Activated naive CD4-positive, alpha-beta T cell treated with anti-CD3 and anti-CD28 coated beads, Interleukin-2, amount 50 U/mL, for 72 hours (primary cell): ENCODE data around the gene F12. TPM values are rescaled to one million over a fixed set of nuclear protein-coding genes. Genes with fewer than 3 reads are reported as not detected.

Source experiments
- ATAC-seq, 2 donors: fragments of 150-1000 bp; cut with Tn5 transposase; 2 replicates each; pipeline ENCODE4 v1.10.0; 2021; ENCODE audit warnings: mild to moderate bottlenecking in 2 of 2, moderate library complexity in 2 of 2
- DNase-seq, 2 donors: peaks; one replicate each; pipeline ENCODE4 v3.0.0; 2021 to 2022; ENCODE audit warnings: low spot score in 2 of 2
- H3K27ac Mint-ChIP-seq, 2 donors: one replicate each; pipeline ENCODE4 v1.8.0; 2022; ENCODE audit warnings: mild to moderate bottlenecking in 2 of 2, mixed read lengths in 2 of 2
- H3K36me3 Mint-ChIP-seq, 2 donors: one replicate each; pipeline ENCODE4 v1.8.0; 2022; ENCODE audit warnings: mixed read lengths in 2 of 2
- H3K9me3 Mint-ChIP-seq, 2 donors: one replicate each; pipeline ENCODE4 v1.8.0; 2022; ENCODE audit warnings: mixed read lengths in 2 of 2
- total RNA-seq, 2 donors: library from RNA; stranded (reverse); gene quantifications; one replicate each; pipeline ENCODE4 v1.2.3, GENCODE V29; 2022

F12 gene
- total RNA-seq, 2 donors from 2014 or later: 2.2 to 9.8 TPM

DNA sequence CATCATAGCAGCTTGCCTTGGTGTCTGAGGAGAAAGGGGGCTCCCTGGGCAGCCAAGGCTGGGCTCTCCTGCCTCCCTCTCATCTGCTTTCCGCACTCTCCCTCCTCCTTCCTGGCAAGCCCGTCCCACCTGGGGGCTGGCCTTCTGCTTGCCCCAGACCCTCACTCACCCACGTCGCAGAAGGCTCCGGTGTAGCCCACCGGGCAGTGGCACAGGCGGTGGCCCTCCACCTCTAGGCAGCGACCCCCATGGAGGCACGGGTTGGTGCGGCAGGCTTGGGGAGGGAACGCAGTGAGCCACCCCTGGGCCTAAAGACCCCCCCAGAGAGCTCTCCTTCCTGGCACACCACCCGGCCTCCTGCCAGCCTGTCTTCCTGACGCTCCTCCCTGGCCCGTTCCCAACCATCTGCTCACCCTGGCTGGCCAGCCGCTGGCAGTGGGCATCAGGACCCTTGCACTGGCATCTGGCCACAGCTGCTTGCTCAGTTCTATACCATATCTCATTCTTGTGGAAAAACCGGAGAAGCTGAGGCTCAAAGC lies 4.7 kb downstream of the F12 start:
- H3K27ac Mint-ChIP-seq: peak overlapping the region in 1 of 2 donors; percentile 31
- no peaks in the 10 kb centered on the region for H3K9me3 Mint-ChIP-seq
- ATAC-seq: no peak
- H3K36me3 Mint-ChIP-seq: peaks cover 0 to 4% of the 10 kb centered on the region in 2 donors
- no peak for DNase-seq

DNA sequence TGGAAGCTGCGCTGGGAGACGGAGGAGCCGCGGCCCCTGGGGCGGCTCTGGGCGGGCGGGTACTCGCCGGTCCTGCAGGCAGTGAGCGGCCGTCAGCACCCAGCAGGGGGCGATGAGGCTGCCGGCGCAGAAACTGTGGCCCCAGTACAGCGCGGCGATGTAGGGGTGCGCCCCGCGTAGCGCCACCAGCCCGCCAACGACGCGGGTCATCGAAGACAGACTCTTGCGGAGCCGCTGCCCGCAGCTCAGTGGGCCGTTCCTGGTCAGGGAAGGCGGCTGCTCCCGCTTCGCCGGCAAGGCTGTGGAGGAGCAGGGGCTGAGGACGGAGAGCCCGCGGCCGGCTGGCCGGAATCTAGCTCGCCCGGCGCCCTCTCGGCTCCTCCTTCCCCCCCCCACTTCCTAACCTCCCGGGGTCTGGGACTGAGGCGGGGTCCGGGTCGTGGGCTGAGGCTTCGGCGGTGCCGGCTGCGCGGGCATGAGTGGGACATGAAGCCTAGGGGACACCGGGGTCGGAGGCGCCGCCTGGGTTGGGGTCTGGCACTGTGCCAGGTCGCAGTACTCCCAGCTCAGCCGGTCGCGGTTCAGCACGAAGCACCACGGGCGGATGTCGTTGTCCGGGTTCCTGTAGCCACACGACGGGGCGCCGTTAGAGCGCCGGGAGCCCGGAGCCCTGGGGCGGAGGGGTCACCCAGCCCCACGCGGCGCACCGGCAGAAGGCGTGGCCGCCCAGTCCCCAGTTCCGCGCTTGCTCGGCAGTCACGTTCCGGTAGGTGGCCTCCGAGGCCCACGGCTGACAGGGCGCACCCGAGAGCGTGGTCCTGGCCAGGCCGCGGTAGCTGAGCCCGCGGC lies 5.3 kb downstream of the F12 start:
- ATAC-seq: peak; percentile 89 to 92
- DNase-seq: peak; percentile 85 to 88
- Mint-ChIP-seq H3K9me3 (no peaks in the 10 kb centered on the region), H3K27ac (peak overlapping the region in 1 of 2 donors; percentile 31), H3K36me3 (peaks cover 0 to 4% of the 10 kb centered on the region in 2 donors)

DNA sequence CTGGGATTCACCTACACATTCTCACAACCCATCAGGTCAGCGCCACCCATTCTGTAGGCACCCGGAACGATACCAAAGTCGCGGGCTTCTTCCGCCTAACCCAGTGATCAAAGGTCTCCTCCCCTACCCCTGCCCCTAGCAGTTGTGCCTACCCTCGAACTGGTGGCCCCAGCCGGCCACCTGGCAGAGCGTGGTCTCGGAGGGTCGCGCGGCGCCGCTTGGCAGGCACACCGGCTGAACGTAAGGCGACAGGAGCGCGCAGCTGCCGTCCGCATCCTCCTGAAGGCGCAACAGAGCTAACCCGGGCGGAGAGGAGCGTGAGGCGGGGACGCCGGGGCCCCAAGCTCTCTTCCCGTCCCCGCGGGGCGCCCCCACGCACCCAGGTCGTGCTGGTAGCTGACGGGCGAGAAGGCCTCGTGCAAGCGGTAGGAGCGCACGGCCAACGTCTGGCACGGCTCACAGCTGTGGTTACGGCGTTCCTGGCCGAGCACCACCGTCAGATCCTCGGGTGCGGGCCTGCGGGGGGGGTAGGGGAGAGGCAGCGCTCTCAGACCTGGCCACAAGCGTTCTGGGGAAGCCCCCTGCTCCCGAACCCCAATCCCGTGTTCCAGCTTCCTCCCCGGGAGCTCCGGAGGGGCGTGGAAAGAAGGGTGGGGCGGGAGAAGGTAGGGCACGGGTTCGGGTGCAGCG lies 6.1 kb downstream of the F12 start:
- ATAC-seq (peak; percentile 48 to 56), DNase-seq (peak; percentile 58 to 73)
- Mint-ChIP-seq H3K36me3 (peaks cover 0 to 4% of the 10 kb centered on the region in 2 donors), H3K9me3 (no peaks in the 10 kb centered on the region), H3K27ac (peak overlapping the region in 1 of 2 donors; percentile 22)

DNA sequence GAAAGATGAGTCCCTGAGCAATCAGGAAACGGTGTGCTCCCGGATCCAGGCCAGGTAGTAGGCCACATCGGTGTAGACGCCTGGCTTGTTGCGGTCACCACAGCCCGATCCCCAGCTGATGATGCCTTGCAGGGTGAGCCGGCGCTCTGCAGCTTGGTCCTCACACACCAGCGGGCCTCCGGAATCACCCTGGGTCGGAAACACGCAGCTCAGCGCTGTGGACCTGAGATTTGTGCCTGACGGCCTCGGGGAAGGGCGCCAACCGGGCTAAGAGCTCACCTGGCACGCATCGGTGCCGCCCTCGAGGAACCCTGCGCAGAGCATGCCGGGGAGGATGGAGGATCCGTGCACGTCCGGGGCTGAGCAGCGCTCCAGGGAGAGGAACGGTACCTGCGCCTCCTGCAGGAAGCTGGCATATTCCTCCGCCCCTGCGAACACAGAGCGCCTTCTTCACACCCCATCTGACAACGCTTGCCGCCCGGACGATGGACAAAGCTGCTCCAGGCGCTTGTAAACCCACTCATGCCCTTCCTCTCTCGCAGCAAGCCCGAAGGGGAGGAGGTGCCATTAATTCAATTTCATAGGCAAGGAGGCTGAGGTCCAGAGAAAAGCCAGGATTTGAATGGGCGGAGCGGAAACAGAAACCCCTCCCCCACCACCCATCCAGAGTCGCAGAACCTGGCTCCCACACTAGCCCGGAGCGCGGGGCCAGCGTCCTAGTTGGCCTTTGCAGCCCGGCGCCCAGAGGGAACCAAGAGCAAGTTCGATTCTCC lies 6.9 kb downstream of the F12 start:
- H3K27ac Mint-ChIP-seq: peak overlapping the region in 1 of 2 donors; percentile 22

DNA sequence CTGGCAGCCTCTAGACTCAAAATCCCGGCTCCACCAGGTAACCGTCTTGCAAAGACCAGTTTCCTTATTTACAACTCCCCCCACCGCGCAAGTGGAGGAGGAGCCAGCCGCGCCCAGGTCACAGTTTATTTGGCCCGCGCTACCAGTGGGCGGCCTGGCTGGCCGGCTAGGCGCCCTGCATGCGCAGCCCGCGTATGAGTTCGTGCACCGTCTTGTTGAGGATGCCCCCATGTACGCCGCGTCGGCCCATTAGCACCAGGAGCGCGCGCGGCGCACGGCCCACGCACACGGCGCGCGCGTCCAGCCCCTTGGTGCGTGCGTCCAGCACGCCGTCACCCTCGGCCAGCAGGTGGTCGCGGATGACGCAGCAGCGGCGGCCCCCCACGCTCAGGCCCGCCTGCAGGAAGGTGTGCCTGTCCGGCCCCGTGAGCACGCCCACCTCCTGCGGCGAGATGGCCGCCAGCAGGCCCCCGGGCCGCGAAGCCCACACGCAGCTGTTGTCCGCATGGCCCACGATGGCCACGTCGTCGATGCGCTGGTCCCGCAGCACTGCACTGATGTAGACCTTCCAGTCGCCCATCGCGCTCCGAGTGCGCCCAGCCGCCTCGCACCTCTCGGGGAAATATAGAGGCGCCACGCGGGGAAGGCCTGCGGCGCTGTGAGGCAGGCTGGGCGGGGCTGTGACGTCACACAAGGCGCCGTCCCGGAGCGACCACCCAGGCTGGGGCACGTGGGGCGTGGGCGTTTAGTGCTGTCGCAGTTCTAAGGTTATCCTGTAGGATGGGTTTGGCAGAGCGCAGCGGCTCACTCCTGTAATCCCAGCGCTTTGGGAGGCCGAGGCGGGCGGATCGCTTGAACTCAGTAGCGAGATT lies 9.1 kb downstream of the F12 start, which contains the start of gene PFN3:
Gene PFN3 (minus strand): TSS at position 665 of the 872 bp plus-strand sequence. CDS start 85 bp downstream, at position 580.
- Mint-ChIP-seq H3K9me3 (no peaks in the 10 kb centered on the region), H3K27ac (no peak within 1 kb of the TSS), H3K36me3 (peaks cover 0 to 4% of the 10 kb centered on the region in 2 donors)
- DNase-seq (no peak), ATAC-seq (no peak)

More for the DNA sequence above, 6.9 kb downstream of the F12 start:
- Mint-ChIP-seq H3K9me3 (no peaks in the 10 kb centered on the region), H3K36me3 (peaks cover 0 to 4% of the 10 kb centered on the region in 2 donors)
- DNase-seq (peak in 1 of 2 donors; percentile 72), ATAC-seq (peak; percentile 8 to 66)

DNA sequence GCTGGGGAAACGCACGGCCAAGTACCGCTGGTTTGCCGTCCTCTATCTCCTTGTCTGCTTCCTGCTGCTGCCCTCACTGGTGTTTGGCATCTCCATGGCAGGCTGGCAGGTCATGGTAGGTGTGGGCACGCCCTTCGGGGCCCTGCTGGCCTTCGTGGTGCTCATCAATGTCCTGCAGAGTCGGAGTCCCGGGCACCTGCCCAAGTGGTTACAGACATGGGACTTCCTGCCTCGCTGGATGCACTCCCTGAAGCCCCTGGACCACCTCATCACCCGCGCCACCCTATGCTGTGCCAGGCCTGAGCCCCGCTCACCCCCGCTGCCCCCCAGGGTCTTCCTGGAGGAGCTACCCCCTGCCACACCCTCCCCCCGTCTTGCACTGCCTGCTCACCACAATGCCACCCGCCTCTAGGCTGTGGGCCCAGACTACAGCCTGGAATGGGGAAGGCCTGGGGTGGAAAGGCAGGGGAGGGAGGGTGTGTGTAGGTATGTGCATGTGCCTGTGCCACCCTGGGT lies 11.4 kb downstream of the F12 start:
- peaks cover 0 to 4% of the 10 kb centered on the region in 2 donors for H3K36me3 Mint-ChIP-seq
- no peak overlapping the region for H3K27ac Mint-ChIP-seq

DNA sequence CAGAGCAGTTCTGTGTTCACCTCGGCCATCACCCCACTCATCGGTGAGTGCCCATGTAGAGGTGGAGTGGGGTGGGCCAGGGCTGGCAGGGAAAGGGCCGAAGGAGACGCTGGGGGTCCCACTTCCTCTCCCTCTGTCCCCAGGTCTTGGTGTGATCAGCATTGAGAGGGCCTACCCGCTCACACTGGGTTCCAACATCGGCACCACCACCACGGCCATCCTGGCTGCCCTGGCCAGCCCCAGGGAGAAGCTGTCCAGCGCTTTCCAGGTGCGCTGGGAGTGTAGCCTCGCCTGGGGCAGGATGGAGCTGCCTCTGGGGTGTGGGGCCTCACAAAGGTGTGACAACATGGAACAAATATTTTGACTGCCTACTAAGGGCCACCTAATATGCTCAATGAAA lies 12.6 kb downstream of the F12 start:
- ATAC-seq: no peak
- DNase-seq: no peak
- no peaks in the 10 kb centered on the region for H3K9me3 Mint-ChIP-seq
- H3K36me3 Mint-ChIP-seq: no peaks in the 10 kb centered on the region
- H3K27ac Mint-ChIP-seq: no peak overlapping the region

More for the DNA sequence above, 11.4 kb downstream of the F12 start:
- no peak for DNase-seq
- H3K9me3 Mint-ChIP-seq: no peaks in the 10 kb centered on the region
- no peak for ATAC-seq

DNA sequence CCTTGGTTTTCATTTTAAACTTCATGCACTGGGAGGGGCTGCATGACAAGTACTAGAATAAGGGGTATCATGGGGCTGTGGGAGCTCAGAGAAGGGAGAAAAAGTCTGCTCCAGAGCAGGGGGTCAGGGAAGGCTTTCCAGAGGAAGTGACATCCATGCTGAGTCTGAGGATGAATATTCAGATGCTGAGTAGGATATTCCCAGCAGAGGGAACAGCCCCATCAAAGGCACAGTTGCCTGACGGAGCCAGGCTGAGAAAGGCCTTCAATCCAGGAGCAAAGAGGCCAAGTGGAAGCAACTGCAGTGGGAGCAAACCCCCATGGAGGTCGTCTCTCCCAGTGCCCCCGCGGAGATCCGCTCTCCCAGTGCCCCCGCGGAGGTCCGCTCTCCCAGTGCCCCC lies 13.3 kb downstream of the F12 start:
- Mint-ChIP-seq H3K27ac (peak overlapping the region in 1 of 2 donors; percentile 19), H3K36me3 (no peaks in the 10 kb centered on the region), H3K9me3 (no peaks in the 10 kb centered on the region)
- ATAC-seq (no peak), DNase-seq (no peak)

DNA sequence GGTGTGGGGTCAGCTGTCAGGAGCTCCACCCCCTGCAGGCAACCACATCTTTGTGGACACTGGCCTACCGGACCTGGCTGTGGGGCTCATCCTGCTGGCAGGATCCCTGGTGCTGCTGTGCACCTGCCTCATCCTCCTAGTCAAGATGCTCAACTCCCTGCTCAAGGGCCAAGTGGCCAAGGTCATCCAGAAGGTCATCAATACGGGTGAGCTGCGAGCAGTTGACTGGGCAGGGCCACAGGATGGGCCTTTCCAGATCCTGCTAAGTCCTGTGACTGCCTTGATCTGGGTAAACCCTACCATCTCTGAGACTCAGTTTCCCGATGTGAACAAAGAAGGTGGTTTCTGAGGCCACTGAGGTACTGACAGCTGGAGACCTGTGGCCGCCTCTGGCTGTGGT lies 15.4 kb downstream of the F12 start:
- no peaks in the 10 kb centered on the region for H3K9me3 Mint-ChIP-seq
- DNase-seq (no peak), ATAC-seq (no peak)
- H3K36me3 Mint-ChIP-seq: no peaks in the 10 kb centered on the region
- H3K27ac Mint-ChIP-seq: no peak overlapping the region

DNA sequence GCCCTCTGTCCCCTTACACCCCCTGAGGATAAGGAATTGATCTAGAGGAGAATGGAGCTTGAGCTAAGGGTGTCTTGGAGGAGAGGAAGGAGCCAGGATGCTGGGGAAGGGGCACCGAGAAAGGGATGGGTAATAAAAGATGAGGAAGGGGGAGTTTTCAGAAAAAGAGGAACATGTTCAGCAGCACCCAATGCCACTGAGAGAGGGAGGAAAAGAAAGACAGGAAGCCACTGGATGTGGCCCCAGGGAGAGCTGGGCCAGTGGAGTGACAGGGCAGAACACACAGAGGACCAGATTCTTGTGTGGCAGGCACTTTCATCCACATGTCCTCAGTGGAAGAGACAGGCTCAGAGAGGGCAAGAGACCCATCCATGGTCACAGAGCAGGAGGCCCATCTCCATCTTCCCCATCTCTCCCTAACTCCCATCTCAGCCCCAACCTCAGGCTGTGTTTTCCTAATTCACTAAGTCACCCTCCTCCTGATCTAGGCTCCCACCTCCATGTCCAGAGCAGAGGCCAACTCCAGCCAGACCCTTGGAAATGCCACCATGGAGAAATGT lies 16.1 kb downstream of the F12 start:
- H3K27ac Mint-ChIP-seq: no peak overlapping the region
- ATAC-seq: no peak

DNA sequence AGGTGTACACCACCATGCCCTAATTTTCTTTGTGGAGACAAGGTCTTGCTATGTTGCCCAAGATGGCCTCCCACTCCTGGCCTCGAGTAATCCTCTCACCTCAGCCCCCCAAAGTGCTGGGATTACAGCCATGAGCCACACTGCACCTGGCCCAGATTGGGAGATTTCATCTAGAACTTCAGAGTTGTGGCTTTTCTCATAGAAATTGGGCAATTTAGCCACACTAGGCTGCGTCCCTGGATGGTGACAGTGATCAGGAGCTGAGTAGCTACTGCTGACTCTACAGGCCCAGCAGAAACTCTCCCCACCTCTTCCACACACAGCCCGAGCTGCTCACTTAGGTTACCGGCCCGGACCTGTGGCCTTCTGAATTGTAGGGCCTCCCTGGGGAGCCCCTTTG lies 16.6 kb downstream of the F12 start:
- ATAC-seq: no peak
- no peak overlapping the region for H3K27ac Mint-ChIP-seq
- H3K36me3 Mint-ChIP-seq: no peaks in the 10 kb centered on the region
- no peak for DNase-seq
- no peaks in the 10 kb centered on the region for H3K9me3 Mint-ChIP-seq

More for the DNA sequence above, 16.1 kb downstream of the F12 start:
- Mint-ChIP-seq H3K9me3 (no peaks in the 10 kb centered on the region), H3K36me3 (no peaks in the 10 kb centered on the region)
- no peak for DNase-seq

DNA sequence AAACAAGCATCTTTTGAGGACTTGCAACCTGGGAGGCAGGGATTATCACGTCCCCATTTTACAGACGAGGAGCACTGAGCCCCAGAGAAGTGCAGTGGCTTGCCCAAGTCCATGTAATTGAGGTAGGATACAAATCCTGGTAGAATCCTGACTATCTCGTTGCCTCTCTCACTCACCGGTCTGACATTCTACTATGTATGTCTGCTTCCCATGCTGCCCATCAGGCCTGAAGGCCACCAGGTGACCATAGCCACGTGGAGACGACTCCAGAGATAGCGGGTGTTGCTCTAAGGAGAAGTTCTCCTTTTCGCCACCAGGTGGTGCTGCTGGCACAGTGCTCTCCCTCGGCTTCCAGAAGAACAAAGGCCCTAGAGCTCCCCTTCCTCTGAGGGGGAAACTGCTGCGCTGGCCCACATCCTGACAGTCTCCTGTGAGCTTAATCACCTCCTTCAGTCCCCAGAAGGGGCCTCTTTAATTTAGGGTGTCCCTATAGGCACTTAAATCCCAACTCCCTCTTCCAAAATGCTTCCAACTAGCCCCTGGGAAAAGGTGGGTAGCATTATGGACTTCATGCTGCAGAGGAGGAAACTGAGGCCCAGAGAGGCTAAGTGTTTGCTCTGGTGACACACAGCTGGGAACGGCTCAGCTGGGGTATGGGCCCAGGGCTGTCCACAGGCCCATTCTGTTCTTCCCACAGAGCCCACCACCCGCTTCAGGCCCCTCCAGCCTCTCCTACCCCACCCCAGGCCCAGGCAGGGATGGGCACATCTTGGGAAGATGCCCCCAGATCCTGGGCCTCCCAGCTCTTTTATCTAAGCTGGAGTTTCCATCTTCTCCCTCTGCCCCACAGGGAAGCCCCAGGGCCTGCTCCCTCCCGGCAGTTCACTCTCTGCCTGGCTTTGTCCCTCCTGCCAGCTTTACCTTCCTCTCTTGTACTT lies 18.7 kb downstream of the F12 start:
- ATAC-seq (peak; percentile 61 to 67), DNase-seq (peak; percentile 86 to 93)
- peak overlapping the region; percentile 19 to 78 for H3K27ac Mint-ChIP-seq
- H3K9me3 Mint-ChIP-seq: no peaks in the 10 kb centered on the region
- H3K36me3 Mint-ChIP-seq: no peaks in the 10 kb centered on the region

DNA sequence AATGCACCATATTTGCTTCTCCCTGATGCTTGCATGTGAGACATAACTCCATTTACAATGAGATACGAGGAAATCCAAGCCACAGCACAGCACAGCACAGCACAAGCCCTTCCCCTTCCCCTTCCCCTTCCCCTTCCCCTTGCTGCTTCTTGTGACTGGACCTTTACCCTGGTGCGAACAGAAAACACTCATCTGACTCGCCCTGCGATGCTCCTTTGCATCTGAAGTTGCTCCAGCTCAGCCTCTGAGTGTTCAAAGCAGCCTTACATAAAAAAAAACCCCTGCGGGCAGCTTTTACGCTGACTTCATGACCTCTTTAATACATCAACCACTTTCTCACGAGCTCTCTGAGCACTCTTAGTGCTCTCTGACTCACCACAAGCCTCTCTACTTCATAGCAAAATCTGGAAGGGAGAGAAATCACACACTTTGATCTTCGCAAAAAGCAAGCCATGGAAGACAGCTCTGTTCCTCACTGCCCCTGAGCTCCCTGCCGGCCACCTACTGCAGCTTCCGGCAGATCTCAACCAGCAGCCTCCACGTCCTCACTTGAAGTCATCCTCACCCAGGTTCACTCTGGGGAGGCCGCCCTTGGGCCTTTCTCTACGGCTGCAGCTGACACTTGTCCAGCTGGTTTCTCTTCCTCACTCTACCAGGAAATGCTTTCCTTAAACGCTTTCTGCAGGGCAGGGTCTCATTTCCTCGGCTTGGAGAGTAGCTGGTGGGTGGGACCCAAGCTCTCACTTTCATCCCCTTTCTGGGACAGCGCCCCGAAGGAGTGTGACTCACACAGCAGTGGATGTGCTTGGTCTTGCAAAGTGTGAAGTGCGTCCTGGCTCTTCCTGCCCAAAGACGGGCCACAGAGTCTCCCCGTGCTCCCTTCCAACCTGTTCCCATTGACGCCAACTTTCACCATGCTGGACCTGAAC lies 19.9 kb downstream of the F12 start:
- peak; percentile 81 to 88 for ATAC-seq
- peak; percentile 61 to 64 for DNase-seq
- H3K27ac Mint-ChIP-seq: peak overlapping the region; percentile 70 to 78
- H3K36me3 Mint-ChIP-seq: no peaks in the 10 kb centered on the region
- H3K9me3 Mint-ChIP-seq: no peaks in the 10 kb centered on the region
